GM19351 (cell line): ENCODE results near the gene PTGIS.

ENCODE experiments used
- ATAC-seq: cut with Tn5 transposase; IDR thresholded peaks from one replicate; pipeline ENCODE4 v1.9.1; 2021; ENCODE audit warnings: mild to moderate bottlenecking, moderate library complexity; ENCODE audit not compliant: unreplicated experiment

PTGIS gene

DNA sequence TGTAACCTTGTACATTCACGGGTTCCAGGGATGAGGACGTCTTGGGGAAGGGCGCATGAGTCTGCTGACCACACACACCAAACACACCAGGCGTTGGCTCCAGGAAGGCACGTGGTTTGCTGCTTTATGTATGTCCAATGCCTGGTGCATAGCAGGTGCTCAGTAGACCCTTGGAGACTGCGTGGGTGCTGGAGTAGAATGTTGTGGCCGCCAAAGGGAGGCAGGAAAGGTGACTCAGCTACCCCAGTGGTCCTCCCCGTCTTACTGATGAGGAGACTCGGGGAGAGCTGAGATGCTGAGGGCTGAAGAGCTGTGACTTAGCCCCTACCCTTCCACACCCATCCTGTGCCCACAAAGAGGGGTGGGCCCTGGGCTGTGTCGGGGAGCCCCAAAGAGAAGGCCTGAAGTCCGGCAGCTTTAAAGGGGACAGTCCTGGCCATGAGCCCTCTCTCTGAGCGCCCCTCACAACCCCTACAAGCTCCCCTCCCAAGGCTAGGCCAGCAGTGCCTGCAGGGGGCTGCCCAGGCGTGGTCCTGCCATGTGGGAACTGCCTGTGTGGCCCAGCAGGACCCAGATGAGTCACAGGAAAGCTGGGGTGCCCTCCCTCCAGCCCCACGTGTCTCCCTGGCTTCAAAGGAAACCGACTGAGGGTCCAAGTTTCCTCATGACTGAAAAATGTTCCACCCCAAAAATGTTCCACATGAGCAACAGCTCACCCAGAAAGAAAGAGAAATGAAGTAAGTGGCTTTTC lies 28.0 kb upstream of the PTGIS start:
- ATAC-seq, result no peak

DNA sequence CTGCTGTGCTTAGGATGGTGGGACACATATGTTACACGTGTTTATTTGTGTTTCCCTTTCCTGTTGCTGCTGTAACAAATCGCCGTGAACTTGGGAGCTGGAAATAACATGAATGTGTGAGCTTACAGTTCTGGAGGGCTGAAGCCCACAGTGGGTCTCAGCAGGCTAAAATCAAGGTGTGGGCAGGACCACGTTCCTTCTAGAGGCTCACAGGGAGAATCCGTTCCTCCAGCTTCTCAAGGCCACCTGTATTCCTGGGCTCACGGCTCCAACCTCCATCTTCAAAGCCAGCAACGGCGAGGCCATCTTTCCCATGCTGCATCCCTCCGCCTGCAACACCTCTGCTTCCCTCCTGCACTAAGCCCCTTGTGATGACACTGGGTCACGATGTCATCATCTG lies 27.4 kb upstream of the PTGIS start:
- ATAC-seq, result no peak

DNA sequence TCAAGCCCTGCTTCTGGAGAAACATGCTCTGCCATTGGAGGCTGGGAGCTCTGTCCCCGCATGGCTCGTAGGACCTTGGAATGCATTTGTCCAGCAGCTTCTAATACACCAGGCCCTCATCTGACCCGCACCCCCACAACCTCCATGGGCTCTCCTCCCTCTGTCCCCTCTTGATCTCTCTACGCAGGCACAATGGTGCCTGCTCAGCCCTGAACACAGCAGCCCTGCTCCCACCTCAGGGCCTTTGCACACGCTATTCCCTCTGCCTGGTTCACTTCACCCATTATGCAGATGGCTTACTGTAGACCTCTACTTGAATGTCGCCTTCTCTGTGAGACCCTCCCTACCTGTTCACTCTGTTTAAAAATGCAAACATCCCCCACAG lies 27.0 kb upstream of the PTGIS start:
- no peak for ATAC-seq

DNA sequence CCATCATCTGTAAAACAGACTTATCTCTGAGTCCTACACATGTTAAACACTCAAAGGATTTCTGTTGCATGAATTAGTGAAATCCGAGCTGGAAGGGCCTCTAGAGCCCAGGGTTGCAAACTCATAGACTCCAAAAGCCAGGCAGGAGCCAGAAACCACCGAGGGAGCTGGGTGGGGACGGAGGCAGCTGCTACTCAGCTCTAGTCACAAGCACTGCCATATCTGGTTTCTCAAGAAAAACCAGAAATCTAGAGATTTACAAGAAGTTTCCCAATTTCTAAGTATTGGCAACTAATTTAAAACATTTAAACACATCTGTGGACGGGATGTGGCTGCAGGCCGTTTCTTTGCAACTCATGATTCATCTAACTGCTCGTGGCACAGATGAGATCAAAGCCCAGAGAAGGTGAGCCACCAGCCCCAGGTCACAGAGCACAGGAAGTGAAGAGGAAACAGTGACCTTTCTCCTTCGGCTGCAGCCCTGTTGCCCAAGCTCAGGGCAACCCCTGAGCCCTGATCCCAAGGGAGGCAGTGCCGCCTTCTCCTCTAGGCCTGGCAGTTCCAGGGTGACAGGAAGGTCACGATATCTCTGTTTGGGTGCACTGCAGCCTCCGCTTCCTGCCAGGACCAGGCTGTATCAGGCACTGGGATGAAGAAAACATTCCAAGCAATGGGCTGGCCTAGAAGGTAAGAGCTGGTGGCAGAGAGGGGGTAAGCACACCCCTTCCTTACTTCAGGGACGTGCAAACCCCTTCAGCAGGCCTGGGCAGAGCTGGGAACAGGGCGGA lies 26.4 kb upstream of the PTGIS start:
- ATAC-seq, result no peak

DNA sequence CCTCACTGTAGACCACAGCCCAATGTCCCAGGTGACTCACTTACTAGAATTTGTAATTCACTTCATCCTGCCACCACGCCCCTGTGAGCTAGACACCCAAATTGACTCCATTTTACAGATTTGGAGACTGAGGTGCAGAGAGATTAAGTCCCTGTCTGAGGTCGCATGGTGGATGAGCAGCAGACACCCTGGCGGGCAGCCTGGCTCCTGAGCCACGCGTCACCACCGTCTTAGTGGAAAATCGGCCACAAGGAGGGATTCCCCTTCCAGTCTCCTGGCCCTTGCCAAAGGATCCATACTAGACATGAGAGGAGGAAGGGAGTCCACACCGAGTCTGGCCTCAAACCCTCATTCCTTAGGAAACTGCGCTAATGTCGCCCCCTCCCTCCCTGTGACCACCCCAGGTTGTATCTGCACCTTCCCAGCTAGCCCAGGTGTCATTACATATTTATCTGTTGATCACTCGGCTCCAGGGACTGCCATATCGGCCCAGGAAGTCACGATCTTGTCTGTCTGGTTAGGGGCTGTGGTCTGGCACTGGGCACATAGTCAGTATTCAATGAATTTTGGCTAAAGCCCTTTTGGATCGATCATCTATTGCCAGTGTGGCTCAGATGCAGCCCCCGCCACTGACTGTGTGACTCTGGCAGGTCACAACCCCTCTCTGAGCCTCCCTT lies 25.7 kb upstream of the PTGIS start:
- no peak for ATAC-seq

DNA sequence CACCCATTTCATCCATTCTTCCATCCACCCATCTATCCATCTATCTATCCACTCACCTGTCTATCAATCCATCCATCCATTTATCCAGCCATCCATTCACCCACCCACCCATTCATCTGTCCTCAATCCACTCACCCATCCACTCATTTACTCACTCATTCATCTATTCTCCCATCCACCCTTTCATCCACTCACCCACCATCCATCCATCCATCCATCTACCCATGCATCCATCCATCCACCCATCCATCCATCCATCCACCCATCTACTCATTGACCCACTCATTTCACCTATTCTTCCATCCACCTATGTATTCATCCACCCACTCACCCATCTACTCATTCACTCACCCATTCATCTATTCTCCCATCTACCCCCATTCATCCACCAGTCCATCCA lies 24.2 kb upstream of the PTGIS start:
- ATAC-seq, result no peak

DNA sequence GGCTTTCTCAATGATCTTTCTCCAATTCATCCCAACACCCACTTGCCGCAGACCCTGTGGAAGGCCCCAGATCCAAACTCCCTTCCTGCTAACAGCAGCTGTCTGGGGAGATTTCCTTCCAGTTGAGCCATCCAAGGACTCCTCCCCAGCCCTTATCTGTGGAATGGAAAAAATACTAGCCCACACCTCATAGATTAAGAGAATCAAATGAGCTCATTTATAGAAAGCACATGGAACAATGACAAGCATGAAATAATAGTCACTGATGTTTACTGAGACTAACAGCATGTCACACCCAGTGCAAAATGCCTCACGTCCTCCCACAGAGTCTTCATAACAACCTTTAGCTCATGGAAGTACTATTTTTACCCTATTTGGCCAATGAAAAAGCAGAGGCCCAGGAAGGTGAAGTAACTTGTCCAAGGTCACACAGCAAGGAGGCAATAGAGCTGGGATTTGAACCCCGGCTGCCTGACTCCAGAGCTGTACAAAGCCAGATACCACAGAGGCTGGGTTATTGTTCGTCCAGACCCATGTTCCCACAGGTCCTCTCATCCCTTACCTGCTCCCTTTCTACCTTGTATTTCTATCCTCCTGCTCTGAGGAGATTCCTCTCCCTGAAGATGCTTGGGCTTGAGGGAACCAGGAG lies 23.4 kb upstream of the PTGIS start:
- no peak for ATAC-seq

DNA sequence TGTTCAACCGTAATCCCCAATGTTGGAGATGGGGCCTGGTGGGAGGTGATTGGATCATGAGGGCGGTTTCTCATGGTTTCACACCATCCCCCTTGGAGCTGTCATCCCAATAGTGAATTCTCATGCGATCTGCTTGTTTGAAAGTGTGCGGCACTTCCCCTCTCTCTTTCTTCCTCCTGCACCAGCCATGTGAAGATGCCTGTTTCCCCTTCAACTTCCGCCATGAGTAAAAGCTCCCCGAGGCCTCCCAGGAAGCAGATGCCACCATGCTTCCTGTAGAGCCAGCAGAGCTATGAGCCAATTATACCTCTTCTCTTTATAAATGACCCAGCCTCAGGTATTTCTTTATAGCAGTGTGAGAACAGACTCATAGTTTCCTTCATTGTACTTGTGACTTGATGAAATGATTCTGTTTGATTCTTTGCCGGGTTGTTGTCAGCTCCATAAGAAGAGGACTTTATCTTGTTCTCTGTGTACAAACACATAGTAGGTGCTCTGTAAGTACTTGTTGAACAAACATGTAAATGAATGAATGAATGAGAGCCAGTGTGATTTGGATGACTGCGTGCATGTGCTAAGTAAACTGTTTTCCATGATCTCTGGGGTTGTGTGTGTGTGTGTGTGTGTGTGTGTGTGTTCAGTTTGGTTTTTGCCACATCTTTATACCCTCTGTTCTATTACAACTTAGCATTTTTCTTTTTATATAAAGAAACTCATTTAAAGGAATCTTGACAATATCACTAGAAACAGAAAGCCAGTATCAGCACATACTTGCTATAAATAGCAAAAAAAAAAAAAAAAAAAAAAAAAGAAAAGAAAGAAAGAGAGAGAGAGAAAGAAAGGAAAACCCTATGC lies 22.5 kb upstream of the PTGIS start:
- ATAC-seq, result no peak

DNA sequence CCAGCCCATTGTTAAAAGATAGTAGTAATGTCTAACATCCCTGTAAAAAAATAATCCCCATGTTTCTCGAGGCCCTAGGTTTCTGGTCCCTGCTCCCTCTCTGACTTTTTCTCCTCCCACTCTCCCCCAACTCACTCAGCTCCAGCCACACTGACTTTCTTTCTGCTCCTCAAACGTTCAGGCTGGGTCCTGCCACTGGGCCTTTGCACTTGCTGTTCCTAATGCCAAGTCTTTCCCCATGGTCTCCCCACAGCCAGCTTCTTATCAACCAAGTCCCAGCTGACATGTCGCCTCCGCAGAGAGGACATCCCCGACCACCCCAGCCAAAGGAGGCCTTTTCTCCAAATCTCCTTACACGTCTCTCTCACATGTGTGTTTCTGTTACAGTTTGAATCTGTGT lies 21.8 kb upstream of the PTGIS start:
- ATAC-seq, result no peak

DNA sequence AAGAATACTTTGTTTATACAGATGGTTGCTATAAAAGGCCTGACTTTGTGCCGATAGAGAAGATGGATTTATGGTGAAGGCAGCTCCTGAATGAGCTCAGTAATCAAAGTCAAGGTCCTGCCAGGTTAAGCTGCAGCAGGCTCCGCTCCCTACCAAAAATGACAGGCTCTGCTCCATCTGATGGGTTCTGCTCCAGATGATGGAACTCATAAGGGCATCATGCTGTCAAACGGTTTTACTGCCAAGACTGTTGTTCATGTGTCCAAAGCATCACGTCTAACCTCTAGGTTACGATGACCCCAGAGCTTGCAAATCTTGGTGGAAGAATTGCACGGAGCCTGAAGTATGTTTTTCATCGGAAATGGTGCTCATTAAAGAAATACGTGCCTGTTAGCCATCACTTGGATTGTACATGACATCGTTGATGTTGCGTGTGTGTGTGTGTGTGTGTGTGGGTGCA lies 19.2 kb upstream of the PTGIS start:
- ATAC-seq, result no peak

DNA sequence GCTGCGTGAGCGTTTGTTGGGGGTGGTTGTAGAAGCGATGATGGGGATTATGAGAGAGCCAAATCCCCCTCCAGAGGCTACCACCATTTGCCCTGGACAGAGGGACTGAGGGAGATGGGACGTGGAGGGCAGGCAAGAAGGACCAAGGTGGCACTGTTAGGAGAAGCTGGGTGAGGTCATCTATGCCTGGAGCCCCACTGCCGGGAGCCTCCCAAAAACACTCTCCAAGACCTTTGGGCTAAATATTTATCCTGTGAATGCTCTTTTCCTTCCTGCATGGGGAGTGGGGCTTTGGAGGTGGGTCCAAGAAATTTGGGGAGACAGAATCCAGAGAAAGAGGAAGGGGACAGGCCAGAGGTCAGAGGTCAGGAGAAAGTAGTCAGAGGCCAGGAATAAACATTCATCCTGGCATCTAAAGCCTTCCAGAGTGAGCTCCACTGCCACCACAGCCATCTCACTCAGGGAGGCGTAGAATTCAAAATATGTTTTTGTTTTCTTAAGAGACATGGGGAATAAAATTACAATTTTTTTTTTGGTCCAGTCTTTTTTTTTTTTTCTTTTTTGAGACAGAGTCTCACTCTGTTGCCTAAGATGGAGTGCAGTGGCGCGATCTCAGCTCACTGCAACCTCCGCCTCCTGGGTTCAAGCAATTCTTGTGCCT lies 17.8 kb upstream of the PTGIS start:
- ATAC-seq, result no peak

DNA sequence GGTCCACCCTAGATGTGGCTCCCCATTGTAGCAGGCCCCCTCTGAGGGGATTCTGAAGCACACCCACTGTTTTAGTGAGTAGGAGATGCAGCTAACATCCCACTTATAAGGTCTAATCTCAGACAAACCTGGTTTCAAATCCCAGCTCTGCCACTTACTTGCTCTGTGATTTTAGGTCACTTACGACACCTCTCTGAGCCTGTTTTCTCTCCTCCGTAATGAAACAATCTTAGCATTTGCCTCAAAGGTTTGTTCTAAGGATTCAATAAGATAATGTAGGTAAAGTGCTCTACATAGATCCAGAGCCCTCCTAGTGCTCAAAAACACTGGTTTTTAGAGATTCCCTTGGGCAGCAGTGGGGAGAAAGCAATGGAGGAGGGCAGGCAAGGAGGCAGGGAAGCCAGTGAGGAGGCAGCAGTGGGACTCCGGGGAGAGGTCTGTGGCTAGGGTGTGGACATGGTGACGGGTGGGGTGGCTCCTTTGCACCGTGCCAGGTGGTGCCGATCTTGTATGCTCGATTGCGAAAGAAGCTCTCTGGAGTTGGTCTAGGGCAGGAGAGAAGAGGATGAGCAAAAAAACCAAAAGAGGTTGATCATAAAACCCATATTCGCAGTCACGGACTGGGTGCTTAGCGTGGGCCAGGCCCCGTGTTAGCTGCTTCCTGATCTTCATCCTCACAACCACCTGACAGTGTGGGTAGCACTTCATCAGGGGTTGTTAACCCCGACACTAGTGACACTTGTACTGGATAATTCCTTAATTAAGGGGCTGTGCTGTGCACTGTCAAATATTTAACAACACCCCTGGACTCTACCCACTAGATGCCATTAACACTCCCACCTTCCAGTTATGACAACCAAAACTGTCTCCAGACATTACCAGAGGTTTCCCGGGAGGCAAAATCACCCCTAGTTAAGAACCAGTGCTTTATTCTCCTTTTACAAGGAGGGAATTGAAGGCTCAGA lies 16.8 kb upstream of the PTGIS start:
- ATAC-seq, result no peak

DNA sequence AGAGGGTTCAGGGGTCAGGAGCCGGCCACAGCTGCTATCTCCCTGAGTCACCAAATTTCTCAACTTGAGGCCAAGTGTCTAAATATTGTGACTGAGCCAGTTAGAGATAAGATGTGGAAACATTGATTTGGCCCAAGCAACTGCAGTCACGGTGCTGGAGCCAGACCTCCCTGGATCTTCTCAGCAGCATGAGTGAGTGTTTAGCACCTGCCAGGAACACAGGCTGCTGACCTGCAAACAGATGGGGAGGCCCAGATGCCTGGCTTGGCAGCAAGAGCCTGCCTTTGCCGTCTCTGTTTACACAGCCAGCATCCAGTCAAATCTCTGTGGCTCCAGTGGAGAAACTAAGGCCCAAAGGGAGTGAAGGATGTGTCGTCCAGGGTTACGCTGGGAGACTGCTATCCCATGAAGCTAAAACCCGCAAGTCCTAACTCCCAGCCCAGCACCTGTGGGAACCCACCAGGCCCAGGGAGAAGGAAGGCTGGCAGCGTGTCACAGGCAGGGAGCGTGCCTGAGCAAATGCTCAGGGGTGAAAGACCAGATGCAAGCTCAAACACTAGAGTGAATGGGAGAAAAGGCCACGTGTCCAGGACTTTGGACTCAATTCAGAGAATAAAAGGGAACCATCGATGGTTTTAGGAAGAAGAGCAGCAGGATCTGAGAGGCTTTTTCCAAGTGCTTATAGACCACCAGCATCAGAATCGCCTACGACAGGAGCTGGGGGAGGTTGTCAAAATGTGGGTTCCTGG lies 15.9 kb upstream of the PTGIS start:
- no peak for ATAC-seq

DNA sequence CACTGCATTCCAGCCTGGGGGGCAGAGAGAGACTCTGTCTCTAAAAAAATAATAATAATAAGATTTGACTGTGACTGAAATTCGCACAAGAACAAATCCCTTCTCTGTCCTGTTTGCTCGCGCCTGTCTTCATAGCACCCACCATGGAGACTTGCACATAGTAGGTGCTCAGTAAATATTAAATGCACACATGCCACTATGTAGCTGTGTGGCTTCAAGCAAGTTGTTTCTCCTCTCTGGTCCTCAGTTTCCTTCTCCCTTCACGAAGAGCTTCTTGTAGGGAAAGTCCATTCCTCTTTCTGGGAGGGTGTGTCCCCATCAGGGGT lies 15.4 kb upstream of the PTGIS start:
- no peak for ATAC-seq

DNA sequence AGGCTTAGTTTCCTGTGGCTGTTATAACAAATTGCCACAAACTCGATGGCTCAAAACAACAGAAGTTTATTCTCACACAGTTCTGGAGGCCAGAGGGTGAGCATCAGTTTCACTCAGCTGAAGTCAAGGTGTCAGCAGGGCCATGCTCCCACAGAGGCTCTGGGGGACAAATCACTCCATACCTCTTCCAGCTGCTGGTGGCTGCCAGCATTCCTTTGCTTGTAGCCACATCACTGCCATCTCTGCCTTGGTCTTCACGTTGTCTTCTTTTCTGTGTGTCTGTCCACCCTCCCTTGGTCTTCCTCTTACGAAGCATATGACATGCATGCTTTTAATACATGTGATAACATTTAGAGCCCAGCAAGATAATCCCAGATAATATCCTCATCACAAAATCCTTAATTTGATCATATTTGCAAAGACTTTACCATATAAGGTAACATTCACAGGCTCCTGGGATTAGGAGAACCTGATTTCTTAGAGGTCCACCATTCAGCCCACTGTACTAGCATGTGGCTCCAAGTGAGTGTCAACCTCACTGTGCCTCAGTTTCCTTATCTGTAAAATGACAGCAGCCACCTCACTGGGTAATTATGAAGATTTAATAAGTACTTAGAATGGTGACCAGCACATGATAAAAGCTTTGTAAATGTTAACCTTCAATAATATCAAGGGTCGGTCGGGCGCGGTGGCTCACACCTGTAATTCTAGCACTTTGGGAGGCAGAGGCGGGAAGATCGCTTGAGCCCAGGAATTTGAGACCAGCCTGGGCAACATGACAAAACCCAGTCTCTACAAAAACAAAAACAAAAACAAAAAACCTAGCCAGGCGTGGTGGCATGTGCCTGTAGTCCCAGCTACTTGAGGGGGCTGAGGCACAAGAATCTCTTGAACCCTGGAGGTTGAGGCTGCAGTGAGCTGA lies 14.7 kb upstream of the PTGIS start:
- ATAC-seq, result no peak

DNA sequence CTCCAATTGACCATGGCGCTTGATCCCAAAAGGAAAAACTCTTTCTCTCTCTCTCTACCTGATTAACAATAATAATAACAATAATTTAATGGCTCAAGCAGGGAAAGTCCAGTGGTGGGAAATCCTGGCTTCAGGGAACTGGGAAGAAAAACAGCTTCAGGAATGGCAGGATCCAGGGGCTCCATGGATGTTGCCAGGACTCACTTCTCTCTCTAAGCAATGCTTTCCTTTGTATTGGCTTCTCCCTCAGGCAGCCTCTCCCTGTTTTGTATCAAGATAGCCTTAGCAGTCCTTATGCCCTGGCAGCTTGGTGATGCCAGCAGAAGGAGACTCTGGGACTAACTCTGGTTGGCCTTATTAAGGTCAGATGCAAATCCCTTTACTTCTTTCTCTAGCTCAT lies 13.5 kb upstream of the PTGIS start:
- ATAC-seq, result no peak

DNA sequence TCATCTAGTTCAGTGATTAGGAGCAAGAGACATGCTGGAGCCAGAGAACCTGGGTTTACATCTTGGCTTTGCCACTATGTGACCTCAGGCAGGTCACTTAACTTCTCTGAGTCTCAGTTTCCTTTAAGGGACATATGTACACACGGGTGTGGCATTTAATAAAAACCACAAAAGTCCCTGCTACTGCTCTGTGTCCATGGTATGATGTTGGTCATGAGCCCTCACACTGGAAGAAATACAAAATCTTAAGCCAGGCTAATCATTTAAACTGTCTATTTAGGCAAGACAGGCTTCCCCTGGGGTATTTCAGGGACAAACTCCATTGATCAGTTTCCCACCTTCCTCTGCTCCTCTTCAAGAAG lies 12.9 kb upstream of the PTGIS start:
- ATAC-seq, result no peak
